T1000 (cell line): ENCODE results near the gene FOXA3.

Experiments
- DNase-seq: peaks from one replicate; lab custom pipeline; 2025; ENCODE audit warnings: mixed read lengths; lab: John Stamatoyannopoulos, UW

The FOXA3 gene

GRCh38 chr19:45863840-45864628 lies at the start of gene FOXA3:
FOXA3 (plus strand) TSS chr19:45864326; CDS start chr19:45864457, 131 bp downstream.
- no peak for DNase-seq

GRCh38 chr19:45814851-45815480 lies 49.2 kb upstream of the FOXA3 start, which contains the start of gene RSPH6A:
RSPH6A (minus strand) TSS chr19:45815308; CDS start chr19:45815176, 132 bp downstream.
- DNase-seq = no peak

DNA sequence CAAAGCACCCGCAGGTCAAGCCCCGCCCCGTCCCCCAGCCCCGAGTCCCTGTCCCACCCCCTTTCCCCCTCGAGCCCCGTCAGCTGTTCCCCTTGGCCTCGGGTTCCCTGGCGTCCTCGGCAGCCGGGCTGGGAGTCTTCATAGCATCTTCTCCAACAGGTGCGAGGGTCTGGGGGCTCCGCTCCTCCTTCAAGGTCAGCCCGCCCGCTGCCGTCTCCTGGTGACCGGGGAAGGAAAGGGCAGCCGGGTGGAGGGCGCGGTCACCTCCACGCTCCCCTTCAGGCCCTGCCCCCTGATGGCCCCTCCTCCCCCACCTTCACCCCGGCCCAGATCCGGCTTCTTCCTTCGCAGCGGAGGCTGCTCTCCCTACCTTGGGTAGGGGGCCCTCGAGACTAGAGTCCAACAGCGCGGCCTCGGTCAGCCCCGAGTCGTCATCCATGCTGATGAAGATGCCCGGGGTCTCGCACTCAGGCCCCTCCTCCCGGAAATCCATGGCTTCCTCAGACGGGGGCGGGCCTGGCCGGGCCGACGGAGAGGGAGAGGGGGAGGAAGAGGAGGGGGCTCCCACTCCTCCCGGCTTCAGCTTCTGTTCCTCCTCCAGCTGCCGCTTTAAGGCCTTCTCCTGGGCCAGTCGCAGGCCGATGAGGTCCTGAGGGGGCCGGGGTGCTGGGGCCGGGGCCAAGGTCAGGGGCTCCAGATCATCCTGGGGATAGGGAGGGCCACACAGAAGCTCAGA lies 48.5 kb upstream of the FOXA3 start:
- no peak for DNase-seq

DNA sequence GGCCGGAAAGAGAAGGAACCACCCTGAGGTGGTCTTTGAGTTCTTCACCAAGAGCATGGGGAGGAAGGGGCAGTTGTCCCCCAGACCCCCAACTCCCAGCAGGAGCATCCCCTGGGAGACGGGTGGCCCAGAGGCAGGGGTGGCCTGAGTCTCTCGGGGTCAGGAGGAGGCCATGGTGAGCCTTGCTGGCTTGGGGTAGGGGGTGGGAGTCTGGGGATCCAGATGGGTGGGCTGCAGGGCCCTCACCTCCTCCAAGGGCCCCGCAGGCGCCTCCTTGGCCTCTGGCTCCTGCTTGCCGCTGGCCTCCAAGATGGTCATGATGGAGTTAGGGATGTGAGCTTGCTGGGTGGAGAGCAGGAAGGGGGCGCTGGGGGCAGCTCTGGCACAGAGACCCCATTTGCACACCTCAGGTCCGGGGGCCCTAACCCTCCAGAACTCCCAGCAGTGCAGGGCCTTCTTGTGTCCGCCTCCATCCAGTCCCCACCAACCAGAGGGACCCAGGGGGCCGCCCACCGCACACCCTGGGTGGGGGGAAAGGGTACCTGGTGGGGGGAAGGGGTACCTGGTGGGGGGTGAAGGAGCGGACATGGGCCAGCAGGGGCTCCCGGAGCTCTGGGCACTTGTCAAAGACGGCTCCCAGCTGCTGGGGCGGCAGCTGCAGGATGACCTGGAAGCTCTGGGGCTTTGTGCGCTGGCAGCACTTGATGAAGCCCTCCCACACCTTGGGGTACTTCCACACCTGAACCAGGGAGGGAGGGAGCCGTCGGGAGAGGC lies 47.7 kb upstream of the FOXA3 start:
- DNase-seq = no peak

DNA sequence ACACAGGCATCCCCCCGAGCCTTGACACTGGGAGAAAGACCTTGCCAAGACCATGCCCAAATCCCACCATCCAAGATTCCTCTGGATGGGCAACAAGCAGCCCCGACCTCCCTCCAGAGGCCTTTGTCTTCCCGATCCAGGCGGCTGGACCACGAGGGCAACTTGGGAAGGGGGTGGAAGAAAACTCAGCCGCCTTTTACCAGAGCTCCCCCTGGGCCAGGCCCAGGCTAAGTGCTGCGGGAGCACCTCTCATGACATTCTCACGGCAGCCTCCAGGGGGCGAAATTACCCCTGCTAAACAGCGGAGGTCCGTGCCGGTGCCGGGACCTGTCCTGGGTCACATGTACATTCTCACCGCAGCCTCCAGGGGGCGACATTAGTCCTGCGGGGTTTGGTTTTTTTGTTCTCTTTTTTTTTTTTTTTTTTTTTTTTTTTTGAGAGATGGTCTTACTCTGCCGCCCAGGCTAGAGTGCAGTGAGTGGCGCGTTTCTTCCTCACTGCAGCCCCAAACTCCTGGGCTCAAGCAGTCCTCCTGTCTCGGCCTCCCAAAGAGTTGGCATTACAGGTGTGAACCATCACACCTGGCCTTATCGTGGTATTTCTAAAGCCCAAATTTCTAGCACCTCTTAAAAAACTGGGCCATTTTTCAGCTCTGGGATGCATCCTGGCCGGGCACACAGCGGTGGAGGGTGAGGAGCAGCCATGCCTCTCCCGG lies 47.0 kb upstream of the FOXA3 start:
- DNase-seq = peak; percentile 83

DNA sequence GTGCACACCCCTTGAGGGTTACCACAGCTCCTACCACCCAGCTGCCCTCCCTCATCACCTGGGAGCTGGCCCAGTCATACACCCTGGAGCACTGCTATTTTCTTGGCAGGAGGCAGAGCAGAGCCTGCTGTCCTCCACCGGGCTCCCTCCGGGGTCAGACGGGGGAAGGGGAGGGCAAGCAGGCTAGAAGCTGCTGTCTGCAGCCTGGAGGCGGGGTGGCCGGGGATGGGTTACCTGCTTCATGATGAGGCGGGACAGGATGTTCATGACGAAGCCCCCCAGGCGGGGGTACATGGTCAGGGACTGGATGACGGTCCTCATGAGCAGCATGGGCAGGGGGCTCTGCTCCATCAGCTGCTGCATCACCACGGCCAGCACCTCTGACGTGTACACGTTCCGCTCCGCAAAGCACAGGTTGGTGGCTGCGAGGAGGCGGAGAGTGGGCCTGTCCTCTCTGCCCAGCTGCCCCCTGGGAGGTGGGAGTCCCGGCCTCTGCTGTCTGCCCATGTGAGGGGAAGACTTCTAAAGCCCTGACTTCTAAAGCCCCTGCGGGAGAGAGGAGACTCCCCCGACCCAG lies 46.3 kb upstream of the FOXA3 start:
- DNase-seq = no peak

GRCh38 chr19:45819769-45820168 lies 44.4 kb upstream of the FOXA3 start:
- DNase-seq = no peak

DNA sequence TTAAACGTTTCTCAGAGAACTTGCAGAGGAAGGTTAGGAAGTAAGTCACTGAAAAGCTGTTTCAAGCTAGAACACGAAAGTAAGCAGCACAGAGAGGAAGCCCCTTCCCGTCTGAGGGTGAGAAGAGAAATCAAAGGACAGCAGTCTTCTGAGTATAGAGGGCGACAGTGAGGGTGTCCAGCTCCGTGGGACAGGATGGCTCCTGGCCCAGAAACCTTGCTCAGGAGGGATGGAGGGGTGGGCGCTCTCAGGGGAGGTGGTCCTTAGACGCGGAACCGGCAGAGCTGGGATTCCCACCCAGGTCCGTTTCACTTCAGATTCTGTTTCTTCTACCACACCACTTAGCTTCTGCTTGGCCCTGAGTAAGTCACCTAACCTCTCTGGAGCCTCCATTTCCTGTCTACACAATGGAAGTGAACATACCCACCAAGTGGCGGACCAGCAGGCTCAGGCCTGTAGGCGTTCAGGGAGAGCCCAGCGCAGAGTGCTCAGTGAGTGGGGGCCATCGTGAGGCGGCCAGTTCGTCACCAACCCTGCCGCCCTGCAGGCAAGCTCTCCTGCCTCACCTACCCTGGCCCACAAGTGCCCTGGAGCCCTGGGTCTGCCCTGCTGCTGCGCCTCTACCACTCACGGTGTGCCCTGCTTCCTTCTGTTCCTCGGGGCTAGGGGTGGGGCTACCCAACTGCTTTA lies 43.6 kb upstream of the FOXA3 start:
- no peak for DNase-seq

GRCh38 chr19:45821103-45821521 lies 43.0 kb upstream of the FOXA3 start:
- DNase-seq = no peak

DNA sequence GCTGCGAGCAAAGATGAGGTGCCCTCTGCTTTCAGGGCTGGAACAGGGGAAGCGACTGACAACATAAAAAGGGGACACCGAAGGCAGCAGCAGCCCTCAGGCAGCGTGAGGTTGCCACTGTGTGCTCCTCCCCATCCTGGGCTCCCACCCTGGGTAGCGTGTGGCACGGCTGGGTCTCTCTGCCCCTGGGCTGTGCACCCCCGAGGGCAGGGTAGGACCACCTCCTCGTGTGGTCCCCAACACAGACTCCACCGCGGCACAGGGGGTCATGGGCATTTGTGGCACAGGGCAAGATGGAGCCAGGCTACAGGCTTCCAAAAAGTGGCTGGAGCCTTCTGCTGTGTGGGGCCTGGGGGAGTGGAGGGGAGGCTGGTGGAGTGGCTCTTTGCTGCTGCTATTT lies 42.6 kb upstream of the FOXA3 start:
- no peak for DNase-seq

- DNase-seq = no peak
Observed at GRCh38 chr19:45822716-45823115, 41.4 kb upstream of the FOXA3 start.

DNA sequence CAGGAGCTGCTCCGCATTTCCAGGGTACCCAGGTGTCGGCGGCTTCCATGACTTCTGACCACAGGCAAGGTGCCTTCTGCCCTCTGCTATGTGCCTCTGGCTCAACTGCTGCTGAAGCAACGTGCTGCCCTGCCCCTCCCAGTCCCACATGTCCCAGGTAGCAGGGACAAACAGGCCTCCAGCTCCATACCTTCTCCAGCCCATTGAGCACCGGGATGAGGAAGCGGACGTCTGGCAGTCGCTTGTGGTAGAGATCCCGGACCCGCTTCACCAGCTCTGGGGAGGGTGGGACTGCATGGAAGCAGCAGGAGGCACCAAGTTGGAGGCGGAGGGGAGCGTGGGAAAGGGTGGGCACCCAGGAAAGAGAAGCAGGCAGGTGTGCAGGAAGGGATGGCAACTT lies 40.9 kb upstream of the FOXA3 start:
- no peak for DNase-seq

GRCh38 chr19:45824041-45824471 lies 40.1 kb upstream of the FOXA3 start:
- DNase-seq = no peak

- no peak for DNase-seq
Observed at GRCh38 chr19:45824531-45825262, 39.4 kb upstream of the FOXA3 start.

GRCh38 chr19:45825263-45825605 lies 38.9 kb upstream of the FOXA3 start:
- DNase-seq = no peak

- DNase-seq = no peak
Observed at GRCh38 chr19:45825917-45826893, 37.9 kb upstream of the FOXA3 start.

DNA sequence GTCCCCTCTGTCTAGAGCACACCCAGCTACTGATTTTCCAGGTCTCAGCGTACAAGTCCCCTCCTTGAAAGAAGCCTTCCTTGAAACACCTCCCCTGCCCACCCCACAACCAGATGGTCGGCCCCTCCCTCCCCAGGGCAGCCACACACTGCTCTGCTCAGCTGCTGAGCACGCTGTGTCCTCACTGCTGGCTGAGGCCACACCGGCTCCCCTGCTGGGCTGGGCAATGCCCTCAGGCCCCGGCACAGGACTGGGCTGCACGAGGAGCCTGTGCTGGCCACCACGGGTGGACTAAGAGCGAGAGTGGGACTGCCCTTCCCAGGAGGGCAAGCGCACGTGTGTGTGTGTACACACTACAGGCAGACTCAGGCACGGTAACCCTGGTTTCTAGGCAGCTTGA lies 37.2 kb upstream of the FOXA3 start:
- DNase-seq = no peak

GRCh38 chr19:45827459-45828093 lies 36.5 kb upstream of the FOXA3 start:
- no peak for DNase-seq
